Measurements from ENCODE around the gene TMEM41B.

GRCh38 chr11:9351321-9351881 lies 37.0 kb upstream of the TMEM41B start:
- TF ChIP-seq CTCF (IDR thresholded peaks at IDR 0.05) (no peak), POLR2AphosphoS5 (IDR thresholded peaks at IDR 0.05) (no peak), EP300 (IDR thresholded peaks at IDR 0.05; ENCODE audit: low read depth) (no peak), POLR2A (IDR thresholded peaks at IDR 0.05) (no peak)
